ENCODE results near the gene GPRC6A.

- no peak for TF ChIP-seq CTCF (IDR thresholded peaks at IDR 0.05; ENCODE audit: borderline replicate concordance, extremely low read depth, low read length, poor library complexity, severe bottlenecking)
- TF ChIP-seq EZH2 (IDR thresholded peaks at IDR 0.05; ENCODE audit: borderline replicate concordance, low read depth, low read length, severe bottlenecking): no peak
Observed at GRCh38 chr6:116866281-116866871, 37.5 kb upstream of the GPRC6A start.

All from DND-41 (cell line).